HepG2 (cell line): ENCODE data around the gene GAN. TPM values are rescaled to one million over a fixed set of nuclear protein-coding genes. Genes with fewer than 3 reads are reported as not detected.

Experiments
- ATF2 ChIP-seq: sonication (generic); formaldehyde crosslinking; IDR thresholded peaks from 2 replicates; pipeline ENCODE4 v1.4.0; 2020; ENCODE audit warnings: missing genetic modification reagents
- ELF4 ChIP-seq: sonication (generic); formaldehyde crosslinking; IDR thresholded peaks from 2 replicates; pipeline ENCODE4 v1.5.0; 2020; ENCODE audit warnings: missing genetic modification reagents, mild to moderate bottlenecking, moderate library complexity, borderline replicate concordance
- FOSL2 ChIP-seq: sonication (generic); formaldehyde crosslinking; IDR thresholded peaks from 2 replicates; pipeline ENCODE4 v1.4.0; 2020; ENCODE audit warnings: missing genetic modification reagents
- FOXA3 ChIP-seq: IDR thresholded peaks from 2 replicates; pipeline ENCODE4 v1.6.1; 2016; ENCODE audit warnings: missing genetic modification reagents, missing compliant biosample characterization
- GLI4 ChIP-seq: sonication (generic); formaldehyde crosslinking; IDR thresholded peaks from 2 replicates; pipeline ENCODE4 v1.5.1; 2020; ENCODE audit warnings: missing genetic modification reagents, mild to moderate bottlenecking, moderate library complexity, borderline replicate concordance
- HNF4A ChIP-seq: sonication (generic); formaldehyde crosslinking; IDR thresholded peaks from 2 replicates; pipeline ENCODE4 v1.4.0; 2020; ENCODE audit warnings: missing genetic modification reagents
- IRX3 ChIP-seq: sonication (generic); formaldehyde crosslinking; IDR thresholded peaks from 2 replicates; pipeline ENCODE4 v1.8.1; 2023; ENCODE audit warnings: mild to moderate bottlenecking, low read depth, missing genetic modification reagents, borderline replicate concordance
- KMT2B ChIP-seq: IDR thresholded peaks from 2 replicates; pipeline ENCODE4 v1.6.1; 2016; ENCODE audit warnings: missing genetic modification reagents, missing compliant biosample characterization
- MXI1 ChIP-seq: IDR thresholded peaks from 3 replicates; pipeline ENCODE4 v1.6.1; 2012; ENCODE audit warnings: low read depth, low read length, inconsistent platforms, borderline replicate concordance
- NR0B2 ChIP-seq: sonication (generic); formaldehyde crosslinking; IDR thresholded peaks from 2 replicates; pipeline ENCODE4 v1.4.0; 2020; ENCODE audit warnings: mild to moderate bottlenecking, missing genetic modification reagents
- NR2C2 ChIP-seq: sonication (generic); formaldehyde crosslinking; IDR thresholded peaks from 2 replicates; pipeline ENCODE4 v1.4.0; 2020; ENCODE audit warnings: missing genetic modification reagents, mild to moderate bottlenecking, moderate library complexity, borderline replicate concordance
- PHF20 ChIP-seq: sonication (generic); formaldehyde crosslinking; IDR thresholded peaks from 2 replicates; pipeline ENCODE4 v1.5.0; 2020; ENCODE audit warnings: mild to moderate bottlenecking, missing genetic modification reagents
- RFXAP ChIP-seq: sonication (generic); formaldehyde crosslinking; IDR thresholded peaks from 2 replicates; pipeline ENCODE4 v1.4.0; 2020; ENCODE audit warnings: missing genetic modification reagents, borderline replicate concordance
- RXRB ChIP-seq: IDR thresholded peaks from 2 replicates; pipeline ENCODE4 v1.6.1; 2016; ENCODE audit warnings: borderline replicate concordance, missing genetic modification reagents, missing compliant biosample characterization
- SAFB2 ChIP-seq: sonication (generic); formaldehyde crosslinking; IDR thresholded peaks from 2 replicates; pipeline ENCODE4 v1.5.1; 2020; ENCODE audit warnings: missing genetic modification reagents, low read depth, mild to moderate bottlenecking, borderline replicate concordance
- SOX13 ChIP-seq, 3 experiments: fragments of 450-650 bp in 1 of 3; sonication (generic) in 1 of 3; formaldehyde crosslinking in 1 of 3; IDR thresholded peaks in 2 of 3; conservative IDR thresholded peaks in 1 of 3; 2 replicates each; pipeline versions ENCODE4 v1.5.0 to v1.6.1; 2016 to 2020; ENCODE audit warnings: antibody characterized with exemption in 1 of 3, mild to moderate bottlenecking in 1 of 3, missing compliant biosample characterization in 1 of 3, missing genetic modification reagents in 1 of 3, moderate library complexity in 1 of 3
- YEATS4 ChIP-seq: sonication (generic); formaldehyde crosslinking; IDR thresholded peaks from 2 replicates; pipeline ENCODE4 v1.4.0; 2020; ENCODE audit warnings: missing genetic modification reagents, borderline replicate concordance
- ZFP62 ChIP-seq: sonication (generic); formaldehyde crosslinking; IDR thresholded peaks from 2 replicates; pipeline ENCODE4 v1.4.0; 2020; ENCODE audit warnings: missing genetic modification reagents
- ZFP82 ChIP-seq: sonication (generic); formaldehyde crosslinking; IDR thresholded peaks from 2 replicates; pipeline ENCODE4 v1.5.1; 2020; ENCODE audit warnings: mild to moderate bottlenecking, missing genetic modification reagents, borderline replicate concordance
- ZNF33A ChIP-seq: sonication (generic); formaldehyde crosslinking; IDR thresholded peaks from 2 replicates; pipeline ENCODE4 v1.5.1; 2020; ENCODE audit warnings: missing genetic modification reagents, mild to moderate bottlenecking, moderate library complexity, borderline replicate concordance
- ZNF644 ChIP-seq: IDR thresholded peaks from 2 replicates; pipeline ENCODE4 v1.6.1; 2016; ENCODE audit warnings: low read depth
- ZNF777 ChIP-seq: sonication (generic); formaldehyde crosslinking; IDR thresholded peaks from 2 replicates; pipeline ENCODE4 v1.4.0; 2020; ENCODE audit warnings: missing genetic modification reagents
- polyA plus RNA-seq, 8 experiments: library from polyadenylated mRNA; depleted of rRNA in 3 of 8; stranded (reverse) in 7 of 8; unstranded in 1 of 8; fragments of >200 nt; fragmentation: Illumina TruSeq in 4 of 8; extraction: Trizol in 4 of 8; gene quantifications; 2 replicates each; pipeline versions ENCODE4 v1.2.1 to v1.2.3, GENCODE V29; 2011 to 2016; ENCODE audit warnings: low read depth in 4 of 8, missing spikeins in 1 of 8, mixed read lengths in 1 of 8; ENCODE audit not compliant: insufficient read depth in 1 of 8
- total RNA-seq, 5 experiments: library from RNA; depleted of rRNA; stranded (reverse); fragments of >200 nt; fragmentation: Illumina TruSeq; extraction: Trizol; gene quantifications; 2 replicates each; pipeline ENCODE4 v1.2.3, GENCODE V29; 2016; ENCODE audit warnings: low read depth in 1 of 5
- TF ChIP-seq, protein P1 (sequence below): sonication (generic); formaldehyde crosslinking; IDR thresholded peaks from 2 replicates; pipeline ENCODE4 v1.5.0; 2020; ENCODE audit warnings: mild to moderate bottlenecking, missing genetic modification reagents

GAN gene
- total and polyA plus RNA-seq, 2 of the 13 experiments (the other 11 are each of a cell fraction or from before 2014, with no cell fraction given) = 4.3 to 11.0 TPM

DNA sequence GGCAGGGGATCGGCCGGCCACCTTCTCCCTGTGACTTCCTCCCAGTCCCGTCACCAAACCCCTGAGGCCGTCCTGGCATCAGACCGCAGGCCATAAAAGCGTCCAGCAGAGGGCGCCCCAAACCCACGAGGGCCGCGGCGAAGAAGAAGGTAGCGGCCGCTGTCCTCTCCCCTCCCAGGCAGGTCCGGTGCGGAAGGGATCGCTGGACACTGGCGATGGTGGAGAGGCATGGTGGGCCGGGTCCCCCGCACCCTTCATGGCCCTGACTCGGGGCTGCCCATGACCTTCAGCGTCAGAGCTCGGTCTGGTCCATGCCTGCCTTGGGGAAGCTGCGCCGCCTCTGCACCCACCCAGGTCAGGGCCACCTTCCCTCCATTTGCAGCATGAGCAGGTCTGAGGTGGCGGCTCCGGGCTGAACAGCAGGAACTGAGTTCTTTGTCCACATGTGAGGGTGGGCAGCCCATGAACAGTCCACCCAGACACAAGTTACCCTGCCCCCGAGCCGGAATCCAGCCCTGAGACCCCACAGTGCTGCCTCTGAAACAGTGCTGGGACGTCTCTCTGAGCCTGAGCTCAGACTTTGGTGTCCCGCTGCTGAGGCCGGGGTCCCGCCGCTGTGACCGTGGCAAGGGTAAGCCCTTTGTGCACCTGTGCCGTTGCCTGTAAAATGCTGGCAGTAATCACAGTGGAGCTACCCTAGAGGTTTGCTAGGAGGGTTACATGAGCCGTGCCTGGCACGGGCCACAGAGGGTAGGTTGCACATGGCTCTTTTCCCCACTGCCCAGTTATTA is 89.0 kb downstream of the GAN start (continued):
- TF ChIP-seq NR0B2 (CRISPR knock-in tag) (peak; percentile 67), HNF4A (CRISPR knock-in tag) (no peak; the same call in 1 of the 2 replicates), RFXAP (CRISPR knock-in tag) (0 out of 2 replicates have a peak, but pooled peaks have one; percentile 74), NR2C2 (CRISPR knock-in tag) (peak; percentile 46; the same call in 1 of the 2 replicates), ZNF777 (CRISPR knock-in tag) (peak; percentile 68), RXRB (CRISPR knock-in tag) (peak; percentile 64), FOXA3 (CRISPR knock-in tag) (peak; percentile 40), PHF20 (CRISPR knock-in tag) (no peak), KMT2B (CRISPR knock-in tag) (peak; percentile 25; the same call in 1 of the 2 replicates), ELF4 (CRISPR knock-in tag) (no peak), ZNF33A (CRISPR knock-in tag) (no peak), FOSL2 (peak; percentile 71), ATF2 (CRISPR knock-in tag) (peak; percentile 42; the same call in 1 of the 2 replicates), ZNF644 (CRISPR knock-in tag) (no peak; the same call in 1 of the 2 replicates), YEATS4 (peak; percentile 61), SAFB2 (CRISPR knock-in tag) (no peak), ZFP82 (CRISPR knock-in tag) (no peak), GLI4 (peak; percentile 85; the same call in 1 of the 2 replicates), IRX3 (CRISPR knock-in tag) (no peak), SOX13 (IDR thresholded peaks at IDR 0.05) (no peak), SOX13 (CRISPR knock-in tag; conservative IDR thresholded peaks at IDR 0.05 in 1 of 2, IDR thresholded peaks at IDR 0.05 in 1 of 2) (peak in 1 of 2 experiments; percentile 28; a peak in 1 of 4 replicates), MXI1 (peak; percentile 18; the same call in 2 of the 3 replicates), ZFP62 (CRISPR knock-in tag) (no peak)
- TF ChIP-seq, protein P1, sequence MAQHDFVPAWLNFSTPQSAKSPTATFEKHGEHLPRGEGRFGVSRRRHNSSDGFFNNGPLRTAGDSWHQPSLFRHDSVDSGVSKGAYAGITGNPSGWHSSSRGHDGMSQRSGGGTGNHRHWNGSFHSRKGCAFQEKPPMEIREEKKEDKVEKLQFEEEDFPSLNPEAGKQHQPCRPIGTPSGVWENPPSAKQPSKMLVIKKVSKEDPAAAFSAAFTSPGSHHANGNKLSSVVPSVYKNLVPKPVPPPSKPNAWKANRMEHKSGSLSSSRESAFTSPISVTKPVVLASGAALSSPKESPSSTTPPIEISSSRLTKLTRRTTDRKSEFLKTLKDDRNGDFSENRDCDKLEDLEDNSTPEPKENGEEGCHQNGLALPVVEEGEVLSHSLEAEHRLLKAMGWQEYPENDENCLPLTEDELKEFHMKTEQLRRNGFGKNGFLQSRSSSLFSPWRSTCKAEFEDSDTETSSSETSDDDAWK (CRISPR knock-in tag) = no peak
